IPS-NIHi7 (cell line): ENCODE data around the gene MOCS3.
A peak's percentile ranks its signal among the peaks of the same experiment; 100 is the strongest.

ENCODE experiments used
- DNase-seq: peaks from one replicate; pipeline ENCODE4 v3.0.0; 2012; ENCODE audit warnings: mixed read lengths; ENCODE audit errors: extremely low spot score

Gene MOCS3

GRCh38 chr20:50981714-50982048, 23.1 kb downstream of the MOCS3 start:
- DNase-seq, result no peak

GRCh38 chr20:50982363-50982762, 23.7 kb downstream of the MOCS3 start:
- no peak for DNase-seq

- no peak for DNase-seq
Measured at GRCh38 chr20:50983321-50983720, 24.7 kb downstream of the MOCS3 start.

GRCh38 chr20:50987493-50988210, 29.0 kb downstream of the MOCS3 start:
- DNase-seq, result peak; percentile 78

GRCh38 chr20:50991076-50991475, 32.5 kb downstream of the MOCS3 start:
- no peak for DNase-seq

GRCh38 chr20:50992336-50992732, 33.7 kb downstream of the MOCS3 start:
- peak; percentile 48 for DNase-seq

- DNase-seq, result peak; percentile 97
Measured at GRCh38 chr20:50992733-50993457, 34.3 kb downstream of the MOCS3 start.

- DNase-seq, result no peak
Measured at GRCh38 chr20:50993876-50994275, 35.3 kb downstream of the MOCS3 start.

GRCh38 chr20:50995506-50995905, 36.9 kb downstream of the MOCS3 start:
- DNase-seq, result no peak

- DNase-seq, result no peak
Measured at GRCh38 chr20:50996901-50997865, 38.6 kb downstream of the MOCS3 start.

GRCh38 chr20:50999355-50999754, 40.7 kb downstream of the MOCS3 start:
- no peak for DNase-seq

- no peak for DNase-seq
Measured at GRCh38 chr20:51001430-51002265, 43.0 kb downstream of the MOCS3 start.

- DNase-seq, result no peak
Measured at GRCh38 chr20:51002633-51003032, 44.0 kb downstream of the MOCS3 start.

- no peak for DNase-seq
Measured at GRCh38 chr20:51003753-51004152, 45.1 kb downstream of the MOCS3 start.

- DNase-seq, result no peak
Measured at GRCh38 chr20:51004305-51004727, 45.7 kb downstream of the MOCS3 start.

- DNase-seq, result no peak
Measured at GRCh38 chr20:51004781-51005180, 46.2 kb downstream of the MOCS3 start.

- DNase-seq, result no peak
Measured at GRCh38 chr20:51005214-51005613, 46.6 kb downstream of the MOCS3 start.

- no peak for DNase-seq
Measured at GRCh38 chr20:51008718-51009117, 50.1 kb downstream of the MOCS3 start.

- no peak for DNase-seq
Measured at GRCh38 chr20:51009303-51010042, 50.9 kb downstream of the MOCS3 start.

GRCh38 chr20:51010043-51010365, 51.4 kb downstream of the MOCS3 start:
- no peak for DNase-seq

GRCh38 chr20:51010932-51011331, 52.3 kb downstream of the MOCS3 start:
- DNase-seq, result no peak
